Liver (tissue), 3 donors: ENCODE data around the gene ETF1.

ENCODE experiments used
- CTCF ChIP-seq: fragments of 150-350 bp; IDR thresholded peaks from 2 replicates; pipeline ENCODE4 v1.5.1; 2017; ENCODE audit warnings: improper control_type of control experiment, low read depth, low read length; ENCODE audit not compliant: missing input control
- EGR1 ChIP-seq, 2 donors: IDR thresholded peaks; 2 replicates each; pipeline ENCODE4 v1.6.1; 2016 to 2018; ENCODE audit warnings: antibody characterized with exemption in 2 of 2, low read depth in 2 of 2
- FOXA2 ChIP-seq: IDR thresholded peaks from 2 replicates; pipeline ENCODE4 v1.6.1; 2016; ENCODE audit warnings: antibody characterized with exemption
- GABPA ChIP-seq, 2 donors: IDR thresholded peaks in 1 of 2; conservative IDR thresholded peaks in 1 of 2; 2 replicates each; pipeline ENCODE4 v1.6.1; 2016; ENCODE audit warnings: antibody characterized with exemption in 2 of 2, mild to moderate bottlenecking in 1 of 2, moderate library complexity in 1 of 2
- JUND ChIP-seq, 2 donors: IDR thresholded peaks; 2 replicates each; pipeline ENCODE4 v1.6.1; 2016; ENCODE audit warnings: antibody characterized with exemption in 2 of 2
- MAX ChIP-seq: IDR thresholded peaks from 2 replicates; pipeline ENCODE4 v1.6.1; 2016; ENCODE audit warnings: antibody characterized with exemption
- NR2F2 ChIP-seq: IDR thresholded peaks from 2 replicates; pipeline ENCODE4 v1.6.1; 2016; ENCODE audit warnings: antibody characterized with exemption
- RXRA ChIP-seq, 2 donors: IDR thresholded peaks; 2 replicates each; pipeline ENCODE4 v1.6.1; 2017 to 2018; ENCODE audit warnings: antibody characterized with exemption in 2 of 2, mild to moderate bottlenecking in 1 of 2
- TAF1 ChIP-seq: conservative IDR thresholded peaks from 2 replicates; pipeline ENCODE4 v1.6.1; 2016; ENCODE audit warnings: antibody characterized with exemption, mild to moderate bottlenecking
- ZBTB33 ChIP-seq: IDR thresholded peaks from 2 replicates; pipeline ENCODE4 v1.6.1; 2016; ENCODE audit warnings: antibody characterized with exemption
- TF ChIP-seq, protein P1 (sequence below): IDR thresholded peaks from 2 replicates; pipeline ENCODE4 v1.6.1; 2016; ENCODE audit warnings: antibody characterized with exemption, mild to moderate bottlenecking
- donor health status: healthy.
- donor health status: healthy.

DNA sequence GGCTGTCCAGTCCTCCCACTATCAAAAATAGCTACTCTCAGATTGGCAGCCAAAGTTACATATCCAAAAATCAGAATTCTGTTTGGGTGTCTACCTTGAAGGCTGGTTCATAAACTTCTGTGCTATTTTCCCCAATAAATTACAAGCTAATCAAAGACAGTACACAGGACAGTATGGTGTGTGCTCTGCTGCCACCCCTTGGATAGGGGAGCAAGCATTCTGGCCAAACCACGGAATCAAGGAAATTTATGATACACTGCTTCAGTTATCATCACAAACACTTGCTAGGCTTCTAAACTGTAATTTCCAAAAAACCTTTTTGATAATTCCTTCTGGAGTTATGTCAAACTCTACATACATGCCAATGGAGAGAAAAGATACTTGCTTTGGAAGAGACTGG, 15.9 kb downstream of the ETF1 start:
- no peak for TF ChIP-seq GABPA (IDR thresholded peaks at IDR 0.05 in 1 of 2, conservative IDR thresholded peaks at IDR 0.05 in 1 of 2)
- no peak for TF ChIP-seq TAF1
- TF ChIP-seq NR2F2, result no peak
- TF ChIP-seq, protein P1, sequence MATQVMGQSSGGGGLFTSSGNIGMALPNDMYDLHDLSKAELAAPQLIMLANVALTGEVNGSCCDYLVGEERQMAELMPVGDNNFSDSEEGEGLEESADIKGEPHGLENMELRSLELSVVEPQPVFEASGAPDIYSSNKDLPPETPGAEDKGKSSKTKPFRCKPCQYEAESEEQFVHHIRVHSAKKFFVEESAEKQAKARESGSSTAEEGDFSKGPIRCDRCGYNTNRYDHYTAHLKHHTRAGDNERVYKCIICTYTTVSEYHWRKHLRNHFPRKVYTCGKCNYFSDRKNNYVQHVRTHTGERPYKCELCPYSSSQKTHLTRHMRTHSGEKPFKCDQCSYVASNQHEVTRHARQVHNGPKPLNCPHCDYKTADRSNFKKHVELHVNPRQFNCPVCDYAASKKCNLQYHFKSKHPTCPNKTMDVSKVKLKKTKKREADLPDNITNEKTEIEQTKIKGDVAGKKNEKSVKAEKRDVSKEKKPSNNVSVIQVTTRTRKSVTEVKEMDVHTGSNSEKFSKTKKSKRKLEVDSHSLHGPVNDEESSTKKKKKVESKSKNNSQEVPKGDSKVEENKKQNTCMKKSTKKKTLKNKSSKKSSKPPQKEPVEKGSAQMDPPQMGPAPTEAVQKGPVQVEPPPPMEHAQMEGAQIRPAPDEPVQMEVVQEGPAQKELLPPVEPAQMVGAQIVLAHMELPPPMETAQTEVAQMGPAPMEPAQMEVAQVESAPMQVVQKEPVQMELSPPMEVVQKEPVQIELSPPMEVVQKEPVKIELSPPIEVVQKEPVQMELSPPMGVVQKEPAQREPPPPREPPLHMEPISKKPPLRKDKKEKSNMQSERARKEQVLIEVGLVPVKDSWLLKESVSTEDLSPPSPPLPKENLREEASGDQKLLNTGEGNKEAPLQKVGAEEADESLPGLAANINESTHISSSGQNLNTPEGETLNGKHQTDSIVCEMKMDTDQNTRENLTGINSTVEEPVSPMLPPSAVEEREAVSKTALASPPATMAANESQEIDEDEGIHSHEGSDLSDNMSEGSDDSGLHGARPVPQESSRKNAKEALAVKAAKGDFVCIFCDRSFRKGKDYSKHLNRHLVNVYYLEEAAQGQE, result no peak
- TF ChIP-seq CTCF, result peak; percentile 14
- no peak for TF ChIP-seq MAX
- no peak for TF ChIP-seq FOXA2
- TF ChIP-seq RXRA (IDR thresholded peaks at IDR 0.05), result no peak
- TF ChIP-seq JUND (IDR thresholded peaks at IDR 0.05), result no peak
- no peak for TF ChIP-seq EGR1 (IDR thresholded peaks at IDR 0.05; ENCODE audit: low read depth in 2 of 2)
- TF ChIP-seq ZBTB33, result no peak
